Common myeloid progenitor, CD34-positive (primary cell): ENCODE results near the gene TTC7B.

Experiments
- CTCF ChIA-PET: fragments of 350-600 bp; sonication (Branson Sonifier 250); formaldehyde crosslinking; loops from one replicate; lab custom pipeline; 2021; ENCODE audit warnings: antibody characterized with exemption; lab: Charles Lee
- POLR2A ChIA-PET: fragments of 350-600 bp; sonication (Branson Sonifier 250); formaldehyde crosslinking; loops from one replicate; lab custom pipeline; 2021; ENCODE audit warnings: antibody characterized with exemption; lab: Charles Lee
- DNase-seq, 3 donors: peaks; one replicate each; pipeline versions ENCODE4 v3.0.0 to v3.0.0-alpha.2; 2013
- H3K27ac ChIP-seq, 2 experiments: 1 replicate in 1 of 2; 2 replicates in 1 of 2; pipeline ENCODE4 v1.7.0; 2013; ENCODE audit warnings: inconsistent platforms in 2 of 2, low read length in 2 of 2, mild to moderate bottlenecking in 2 of 2, low read depth in 1 of 2, moderate library complexity in 1 of 2; ENCODE audit not compliant: severe bottlenecking in 2 of 2, insufficient read depth in 1 of 2, poor library complexity in 1 of 2
- H3K27me3 ChIP-seq, 5 experiments: replicated peaks in 2 of 5; 1 replicate in 3 of 5; 2 replicates in 2 of 5; pipeline versions ENCODE4 v1.6.1 to v1.7.0; 2013; ENCODE audit warnings: low read length in 4 of 5, mild to moderate bottlenecking in 2 of 5, moderate library complexity in 2 of 5, inconsistent platforms in 1 of 5; ENCODE audit not compliant: insufficient read depth in 5 of 5, control insufficient read depth in 4 of 5
- H3K36me3 ChIP-seq, 4 experiments: 1 replicate in 2 of 4; 2 replicates in 2 of 4; pipeline versions ENCODE4 v1.6.1 to v1.7.0; 2013; ENCODE audit warnings: low read length in 3 of 4, control low read depth in 1 of 4, mild to moderate bottlenecking in 1 of 4; ENCODE audit not compliant: control insufficient read depth in 4 of 4, insufficient read depth in 4 of 4
- H3K4me1 ChIP-seq, 4 experiments: 1 replicate in 3 of 4; 2 replicates in 1 of 4; pipeline versions ENCODE4 v1.6.1 to v1.7.1; 2013; ENCODE audit warnings: low read length in 3 of 4, mild to moderate bottlenecking in 3 of 4, control low read depth in 1 of 4, inconsistent platforms in 1 of 4, moderate library complexity in 1 of 4; ENCODE audit not compliant: control insufficient read depth in 4 of 4, insufficient read depth in 4 of 4; ENCODE audit errors: control extremely low read depth in 1 of 4
- H3K4me3 ChIP-seq, 7 experiments: 1 replicate in 4 of 7; 2 replicates in 3 of 7; pipeline versions ENCODE4 v1.5.1 to v1.7.0; 2013; ENCODE audit warnings: mild to moderate bottlenecking in 7 of 7, low read length in 6 of 7, moderate library complexity in 6 of 7, inconsistent platforms in 2 of 7, low read depth in 2 of 7, control low read depth in 1 of 7; ENCODE audit not compliant: insufficient read depth in 4 of 7, control insufficient read depth in 1 of 7; ENCODE audit errors: extremely low read depth in 1 of 7
- H3K9me3 ChIP-seq, 5 experiments: 1 replicate in 4 of 5; 2 replicates in 1 of 5; pipeline versions ENCODE4 v1.6.1 to v1.7.1; 2013; ENCODE audit warnings: low read length in 4 of 5, mild to moderate bottlenecking in 2 of 5, inconsistent platforms in 1 of 5, low read depth in 1 of 5, moderate library complexity in 1 of 5; ENCODE audit not compliant: control insufficient read depth in 4 of 5, insufficient read depth in 2 of 5; ENCODE audit errors: control extremely low read depth in 1 of 5
- WGBS: methylation state at CpG from one replicate; pipeline ENCODE4 v1.1.5; 2013; ENCODE audit not compliant: insufficient coverage; 5-methylcytosine and 5-hydroxymethylcytosine counted together

The TTC7B gene

DNA sequence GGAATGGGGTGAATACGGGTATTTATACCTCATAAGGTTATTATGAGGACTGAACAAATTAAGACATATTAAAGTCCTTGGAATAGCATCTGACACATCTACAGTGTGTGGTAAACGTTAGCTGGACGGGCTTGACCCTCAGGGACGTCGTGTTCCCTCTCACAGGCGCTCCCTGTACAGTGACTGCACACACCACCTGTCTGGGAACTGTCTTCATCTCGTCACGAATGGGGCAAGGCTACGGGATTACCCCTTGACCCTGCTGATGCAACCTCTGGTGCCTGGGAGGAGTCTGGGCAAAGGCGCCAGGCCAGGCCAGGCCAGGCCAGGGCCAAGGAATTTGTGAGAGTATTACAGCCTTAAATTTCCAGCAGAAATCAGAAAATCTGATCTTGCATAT lies 228.3 kb downstream of the TTC7B start:
- ChIA-PET CTCF (no interaction called here), POLR2A (no interaction called here)
- H3K4me1 ChIP-seq: no peaks in the 10 kb centered on the region
- H3K27ac ChIP-seq: no peak overlapping the region
- DNase-seq: no peak
- over 99% methylated on average over 10 of the region's 10 CpGs for WGBS
- no peaks in the 10 kb centered on the region for H3K27me3 ChIP-seq
- no peaks in the 10 kb centered on the region for H3K9me3 ChIP-seq
- peaks cover 5 to 38% (median 13%) of the 10 kb centered on the region in 4 experiments for H3K36me3 ChIP-seq
- H3K4me3 ChIP-seq: no peak overlapping the region

DNA sequence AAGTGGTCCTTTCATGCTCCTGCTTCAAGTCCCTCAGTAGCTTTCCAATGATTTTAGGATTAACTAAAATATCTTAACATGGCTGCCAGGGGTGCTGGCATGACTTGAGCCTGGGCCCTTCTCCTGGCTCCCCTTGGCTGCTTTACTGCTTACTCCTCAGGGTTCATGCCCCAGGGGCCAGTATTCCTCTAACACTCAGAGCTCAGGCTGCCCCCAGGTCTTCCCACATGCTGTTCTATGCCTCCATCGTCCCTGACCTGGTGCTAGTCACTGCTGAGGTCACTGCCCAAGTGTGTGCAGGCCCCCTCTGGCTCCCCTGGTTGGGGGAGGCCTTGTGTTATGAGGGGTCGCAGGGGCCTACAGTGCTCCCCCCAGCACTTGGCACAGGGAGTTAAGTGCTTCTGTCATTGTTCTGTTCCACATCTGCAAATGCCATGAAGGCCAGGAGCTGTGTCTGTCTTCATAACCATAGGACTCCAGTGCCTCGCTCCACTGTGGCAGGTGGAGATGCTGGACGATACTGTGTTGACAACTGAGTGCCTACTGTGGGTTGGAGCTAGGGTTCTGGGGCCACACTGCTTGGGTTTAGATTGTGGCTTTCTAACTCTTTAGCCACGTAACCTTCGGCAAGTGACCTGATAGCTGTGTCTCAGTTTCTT lies 228.8 kb downstream of the TTC7B start:
- no peak overlapping the region for H3K27ac ChIP-seq
- ChIA-PET POLR2A (interaction anchor here (0.6 kb wide), 1 partner anchor 155 kb away, joined by 3 read pairs; no protein-coding TSS in a partner anchor), CTCF (no interaction called here)
- H3K36me3 ChIP-seq: peaks cover 5 to 36% (median 13%) of the 10 kb centered on the region in 4 experiments
- WGBS: 100% methylated on average over 4 of the region's 6 CpGs
- no peaks in the 10 kb centered on the region for H3K9me3 ChIP-seq
- DNase-seq: no peak
- H3K4me3 ChIP-seq: no peak overlapping the region
- H3K27me3 ChIP-seq: no peaks in the 10 kb centered on the region
- H3K4me1 ChIP-seq: no peaks in the 10 kb centered on the region

DNA sequence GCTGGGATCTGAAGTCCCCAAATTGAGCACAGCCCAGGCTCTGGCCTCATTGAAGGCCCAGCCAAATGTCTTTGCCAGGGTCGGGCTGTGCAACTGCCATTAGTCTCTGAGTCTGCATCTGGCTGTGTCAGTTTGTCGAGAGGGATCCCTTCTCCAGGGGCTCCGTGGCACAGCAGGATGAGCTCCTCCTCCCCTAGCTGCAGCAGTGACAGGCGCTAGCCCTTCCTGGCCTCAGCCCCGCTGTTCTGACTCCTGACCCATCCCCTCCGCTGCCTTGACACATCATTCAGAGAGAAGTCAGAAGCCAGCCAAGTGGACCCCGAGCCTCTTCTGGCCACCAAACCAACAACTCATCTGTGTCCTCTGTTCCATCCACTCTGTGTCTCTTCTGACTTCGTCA lies 231.1 kb downstream of the TTC7B start:
- H3K4me1 ChIP-seq: no peaks in the 10 kb centered on the region
- no peaks in the 10 kb centered on the region for H3K27me3 ChIP-seq
- POLR2A ChIA-PET: interaction anchor here (0.6 kb wide), 1 partner anchor 487 kb away, joined by 3 read pairs; no protein-coding TSS in a partner anchor
- H3K9me3 ChIP-seq: peaks cover 0 to 3% (median 0%) of the 10 kb centered on the region in 5 experiments
- WGBS: 98% methylated on average over 7 of the region's 8 CpGs
- H3K36me3 ChIP-seq: peaks cover 2 to 37% (median 14%) of the 10 kb centered on the region in 4 experiments
- H3K27ac ChIP-seq: no peak overlapping the region
- CTCF ChIA-PET: no interaction called here
- H3K4me3 ChIP-seq: no peak overlapping the region
- no peak for DNase-seq

DNA sequence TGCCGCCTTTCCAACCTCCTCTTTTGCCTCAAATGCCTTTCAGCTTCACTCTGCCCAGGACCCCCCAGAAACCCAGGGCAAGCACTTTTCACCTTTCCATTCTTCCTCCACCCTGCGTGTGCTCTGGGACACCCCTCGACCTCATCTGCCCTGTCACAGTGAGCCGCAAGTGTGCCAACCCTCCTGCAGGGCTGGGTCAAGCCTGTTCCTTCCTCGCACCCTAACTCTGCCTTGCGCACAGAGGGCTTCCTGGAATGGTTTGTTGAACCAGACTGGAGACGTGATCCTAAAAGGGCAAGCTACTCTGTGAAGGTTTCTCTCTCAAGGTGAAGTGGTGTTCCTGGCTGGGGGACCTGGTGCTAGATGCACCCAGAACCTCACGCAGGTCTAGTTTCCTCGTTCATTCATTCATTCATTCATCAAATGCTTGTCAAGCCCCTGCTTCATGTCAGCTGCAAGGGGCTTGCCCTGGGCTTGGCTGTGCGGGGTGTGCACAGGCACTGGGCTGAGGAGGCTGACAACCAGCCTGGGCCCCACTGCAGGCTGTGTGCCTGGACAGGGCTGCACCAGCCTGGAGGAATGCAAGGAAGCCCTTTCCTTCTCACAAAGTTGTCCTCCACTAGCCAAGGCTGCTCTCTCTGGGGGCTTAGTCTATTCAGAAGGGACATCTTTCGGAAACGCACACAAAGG lies 232.2 kb downstream of the TTC7B start:
- Histone ChIP-seq H3K27ac (no peak overlapping the region), H3K27me3 (no peaks in the 10 kb centered on the region), H3K4me3 (no peak overlapping the region), H3K36me3 (peaks cover 2 to 33% (median 16%) of the 10 kb centered on the region in 4 experiments), H3K9me3 (peaks cover 0 to 3% (median 0%) of the 10 kb centered on the region in 5 experiments), H3K4me1 (no peaks in the 10 kb centered on the region)
- CTCF ChIA-PET: no interaction called here
- no peak for DNase-seq
- WGBS: 100% methylated on average over 12 of the region's 12 CpGs
- POLR2A ChIA-PET: interaction anchor here (0.6 kb wide), 1 partner anchor 488 kb away, joined by 3 read pairs; no protein-coding TSS in a partner anchor

DNA sequence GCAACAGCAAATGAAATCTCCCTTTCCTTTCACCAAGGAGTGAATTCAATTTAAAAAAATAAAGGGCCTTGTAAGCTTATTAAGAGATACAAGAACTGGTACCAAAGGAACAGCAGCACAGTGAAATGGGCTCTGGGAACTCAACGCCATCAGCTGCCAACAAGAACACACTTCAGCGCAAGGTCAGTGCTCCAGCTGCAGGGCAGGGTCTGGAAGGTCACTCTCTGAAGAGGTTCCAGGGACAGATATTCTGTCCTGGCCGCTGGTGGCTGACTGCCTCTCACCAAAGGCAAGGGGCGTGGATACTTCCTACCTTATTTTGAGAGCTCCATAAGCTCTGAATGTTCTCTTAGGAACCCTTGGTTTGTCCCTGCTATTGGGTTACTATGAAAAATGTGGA lies 232.8 kb downstream of the TTC7B start:
- Histone ChIP-seq H3K9me3 (peaks cover 0 to 3% (median 0%) of the 10 kb centered on the region in 5 experiments), H3K4me3 (no peak overlapping the region), H3K27me3 (no peaks in the 10 kb centered on the region), H3K27ac (no peak overlapping the region), H3K4me1 (no peaks in the 10 kb centered on the region), H3K36me3 (peaks cover 2 to 39% (median 17%) of the 10 kb centered on the region in 4 experiments)
- ChIA-PET CTCF (no interaction called here), POLR2A (no interaction called here)
- 100% methylated on average over 4 of the region's 4 CpGs for WGBS
- DNase-seq: no peak

DNA sequence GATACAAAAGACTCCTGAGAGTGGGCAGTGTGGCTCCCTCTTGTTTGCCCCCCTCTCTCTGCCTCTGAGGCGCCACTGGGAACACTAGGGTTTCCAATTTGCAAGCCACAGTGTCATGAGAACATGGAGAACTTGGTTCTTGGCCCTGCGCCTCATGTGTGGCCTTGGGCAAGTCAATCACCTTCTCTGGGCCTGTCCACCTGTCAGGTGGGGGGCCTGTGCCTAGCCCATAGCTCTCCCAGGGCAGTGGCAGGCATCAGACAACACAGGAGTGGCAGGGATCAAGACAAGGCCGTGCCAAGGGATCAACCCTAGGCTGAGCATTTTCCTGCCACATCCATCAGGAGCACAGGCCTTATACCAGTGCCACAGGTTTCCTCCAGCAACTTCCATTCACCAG lies 234.1 kb downstream of the TTC7B start:
- H3K27me3 ChIP-seq: no peaks in the 10 kb centered on the region
- POLR2A ChIA-PET: no interaction called here
- CTCF ChIA-PET: interaction anchor here (0.8 kb wide), 1 partner anchor 180 kb away, joined by 3 read pairs; no protein-coding TSS in a partner anchor
- peaks cover 2 to 44% (median 14%) of the 10 kb centered on the region in 4 experiments for H3K36me3 ChIP-seq
- no peak for DNase-seq
- H3K27ac ChIP-seq: no peak overlapping the region
- H3K9me3 ChIP-seq: peaks cover 0 to 3% (median 0%) of the 10 kb centered on the region in 5 experiments
- H3K4me1 ChIP-seq: no peaks in the 10 kb centered on the region
- H3K4me3 ChIP-seq: no peak overlapping the region
- 100% methylated on average over 3 of the region's 3 CpGs for WGBS

DNA sequence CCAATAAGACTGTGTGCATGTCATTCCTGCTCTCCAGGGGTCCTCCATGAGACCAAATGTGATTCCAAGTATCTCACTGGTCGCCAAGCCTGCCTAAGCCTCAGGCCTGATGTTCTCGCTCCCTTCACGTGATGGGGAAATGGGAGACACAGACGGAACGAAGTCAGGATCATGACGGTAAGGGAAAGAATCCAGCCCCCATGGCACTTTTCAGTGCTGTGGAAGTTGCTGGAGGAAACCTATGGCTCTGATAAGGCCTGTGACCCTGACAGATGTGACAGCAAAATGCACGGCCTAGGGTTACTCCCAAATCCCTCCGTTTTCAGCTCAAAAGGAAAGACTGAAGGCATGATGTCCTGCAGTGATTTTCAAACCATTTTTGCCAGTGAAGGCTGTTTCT lies 234.5 kb downstream of the TTC7B start:
- H3K4me1 ChIP-seq: no peaks in the 10 kb centered on the region
- H3K4me3 ChIP-seq: no peak overlapping the region
- no peak overlapping the region for H3K27ac ChIP-seq
- CTCF ChIA-PET: no interaction called here
- peaks cover 0 to 3% (median 0%) of the 10 kb centered on the region in 5 experiments for H3K9me3 ChIP-seq
- no peaks in the 10 kb centered on the region for H3K27me3 ChIP-seq
- 93% methylated on average over 8 of the region's 8 CpGs for WGBS
- peaks cover 2 to 48% (median 14%) of the 10 kb centered on the region in 4 experiments for H3K36me3 ChIP-seq
- POLR2A ChIA-PET: no interaction called here
- no peak for DNase-seq
